Measurements from ENCODE around the gene FAF1. TPM values are rescaled to one million over a fixed set of nuclear protein-coding genes. Genes with fewer than 3 reads are reported as not detected.

The FAF1 gene
- total RNA-seq, 4 donors from 2014 or later: 25.1 to 74.6 (median 37.2) TPM

GRCh38 chr1:50659107-50659662, 300.9 kb downstream of the FAF1 start:
- Histone ChIP-seq H3K9me3 (no peaks in the 10 kb centered on the region), H3K4me3 (no peak overlapping the region), H3K27me3 (no peaks in the 10 kb centered on the region), H3K4me1 (no peaks in the 10 kb centered on the region), H3K36me3 (no peaks in the 10 kb centered on the region), H3K27ac (no peak overlapping the region)
- 91 to 92% methylated on average over 2 of the region's 2 CpGs for WGBS, 2 donors (ENCODE audit: low coverage in 1 of 2)
- no peak for TF ChIP-seq CTCF (IDR thresholded peaks at IDR 0.05)
- no peak for TF ChIP-seq POLR2A (IDR thresholded peaks at IDR 0.05)
- TF ChIP-seq EP300 (IDR thresholded peaks at IDR 0.05; ENCODE audit: low read depth): no peak
- intact Hi-C loops (cut with DNase I; ENCODE audit: low total_unique reads) (no loop called here), in situ Hi-C loops (cut with MboI; ENCODE audit: low pct_ligation_motif_present in 1 of 4, low pct_unique_long_range_greater_than_20kb in 1 of 4, low sequenced_read_pairs in 3 of 4) (no loop called here)
- DNase-seq: no peak

GRCh38 chr1:50658459-50659076, 301.5 kb downstream of the FAF1 start:
- in situ Hi-C loops (cut with MboI; ENCODE audit: low pct_ligation_motif_present in 1 of 4, low pct_unique_long_range_greater_than_20kb in 1 of 4, low sequenced_read_pairs in 3 of 4) (no loop called here), intact Hi-C loops (cut with DNase I; ENCODE audit: low total_unique reads) (no loop called here)
- H3K27ac ChIP-seq: no peak overlapping the region
- H3K4me1 ChIP-seq: no peaks in the 10 kb centered on the region
- WGBS, 2 donors (ENCODE audit: low coverage in 1 of 2): 69 to 81% methylated on average over 2 of the region's 2 CpGs
- H3K27me3 ChIP-seq: no peaks in the 10 kb centered on the region
- H3K4me3 ChIP-seq: no peak overlapping the region
- TF ChIP-seq POLR2A (IDR thresholded peaks at IDR 0.05): no peak
- TF ChIP-seq EP300 (IDR thresholded peaks at IDR 0.05; ENCODE audit: low read depth): no peak
- TF ChIP-seq POLR2AphosphoS5 (IDR thresholded peaks at IDR 0.05): no peak
- TF ChIP-seq CTCF (IDR thresholded peaks at IDR 0.05): no peak
- DNase-seq: no peak
- no peaks in the 10 kb centered on the region for H3K36me3 ChIP-seq
- no peaks in the 10 kb centered on the region for H3K9me3 ChIP-seq

DNA sequence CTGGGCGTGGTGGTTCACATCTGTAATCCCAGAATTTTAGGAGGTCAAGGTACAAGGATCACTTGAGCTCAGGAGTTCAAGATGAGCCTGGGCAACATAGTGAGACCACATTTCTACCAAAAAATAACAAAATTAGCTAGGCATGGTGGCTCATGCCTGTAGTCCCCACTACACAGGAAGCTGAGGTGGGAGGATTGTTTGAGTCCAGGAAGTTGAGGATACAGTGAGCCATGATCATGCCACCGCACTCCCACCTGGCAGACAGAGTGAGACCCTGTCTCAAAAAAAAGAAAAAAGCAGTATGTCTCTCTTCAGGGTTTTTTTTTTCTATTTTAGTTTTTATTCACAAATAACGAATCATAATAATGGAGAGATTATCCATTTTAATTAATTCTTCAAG, 303.1 kb downstream of the FAF1 start:
- Histone ChIP-seq H3K27ac (no peak overlapping the region), H3K36me3 (no peaks in the 10 kb centered on the region), H3K4me1 (peaks cover 0 to 3% (median under 1%) of the 10 kb centered on the region in 4 donors), H3K4me3 (no peak overlapping the region), H3K27me3 (no peaks in the 10 kb centered on the region), H3K9me3 (no peaks in the 10 kb centered on the region)
- TF ChIP-seq POLR2A (IDR thresholded peaks at IDR 0.05) (no peak), POLR2AphosphoS5 (IDR thresholded peaks at IDR 0.05) (no peak), EP300 (IDR thresholded peaks at IDR 0.05; ENCODE audit: low read depth) (no peak), CTCF (IDR thresholded peaks at IDR 0.05) (no peak)
- intact Hi-C loops (cut with DNase I; ENCODE audit: low total_unique reads) (no loop called here), in situ Hi-C loops (cut with MboI; ENCODE audit: low pct_ligation_motif_present in 1 of 4, low pct_unique_long_range_greater_than_20kb in 1 of 4, low sequenced_read_pairs in 3 of 4) (no loop called here)
- 89 to 96% methylated on average over 3 of the region's 3 CpGs for WGBS, 2 donors (ENCODE audit: low coverage in 1 of 2)
- no peak for DNase-seq

- no peaks in the 10 kb centered on the region for H3K27me3 ChIP-seq
- in situ Hi-C loops (cut with MboI; ENCODE audit: low pct_ligation_motif_present in 1 of 4, low pct_unique_long_range_greater_than_20kb in 1 of 4, low sequenced_read_pairs in 3 of 4) (no loop called here), intact Hi-C loops (cut with DNase I; ENCODE audit: low total_unique reads) (no loop called here)
- peaks cover 0 to 10% (median 4%) of the 10 kb centered on the region in 4 donors for H3K4me1 ChIP-seq
- 55 to 61% methylated on average over 2 to 3 of the region's 3 CpGs for WGBS, 2 donors (ENCODE audit: low coverage in 1 of 2)
- H3K9me3 ChIP-seq: no peaks in the 10 kb centered on the region
- H3K27ac ChIP-seq: no peak overlapping the region
- H3K4me3 ChIP-seq: no peak overlapping the region
- no peaks in the 10 kb centered on the region for H3K36me3 ChIP-seq
- DNase-seq: no peak
- no peak for TF ChIP-seq EP300 (IDR thresholded peaks at IDR 0.05; ENCODE audit: low read depth)
- no peak for TF ChIP-seq POLR2AphosphoS5 (IDR thresholded peaks at IDR 0.05)
- no peak for TF ChIP-seq POLR2A (IDR thresholded peaks at IDR 0.05)
- no peak for TF ChIP-seq CTCF (IDR thresholded peaks at IDR 0.05)
These were observed 308.4 kb downstream of the FAF1 start for GRCh38 chr1:50651476-50652263.

Data from transverse colon (tissue), 4 donors.